ENCODE data around the gene ERI2. TPM values are rescaled to one million over a fixed set of nuclear protein-coding genes. Genes with fewer than 3 reads are reported as not detected.
"Not testable (repeated sequence)": the region's sequence is repeated elsewhere in the genome, so short reads cannot be mapped to it uniquely, and the experiment has no call there.

The ERI2 gene
- total and polyA plus RNA-seq, 12 donors: 9.2 to 45.1 (median 21.7) TPM

DNA sequence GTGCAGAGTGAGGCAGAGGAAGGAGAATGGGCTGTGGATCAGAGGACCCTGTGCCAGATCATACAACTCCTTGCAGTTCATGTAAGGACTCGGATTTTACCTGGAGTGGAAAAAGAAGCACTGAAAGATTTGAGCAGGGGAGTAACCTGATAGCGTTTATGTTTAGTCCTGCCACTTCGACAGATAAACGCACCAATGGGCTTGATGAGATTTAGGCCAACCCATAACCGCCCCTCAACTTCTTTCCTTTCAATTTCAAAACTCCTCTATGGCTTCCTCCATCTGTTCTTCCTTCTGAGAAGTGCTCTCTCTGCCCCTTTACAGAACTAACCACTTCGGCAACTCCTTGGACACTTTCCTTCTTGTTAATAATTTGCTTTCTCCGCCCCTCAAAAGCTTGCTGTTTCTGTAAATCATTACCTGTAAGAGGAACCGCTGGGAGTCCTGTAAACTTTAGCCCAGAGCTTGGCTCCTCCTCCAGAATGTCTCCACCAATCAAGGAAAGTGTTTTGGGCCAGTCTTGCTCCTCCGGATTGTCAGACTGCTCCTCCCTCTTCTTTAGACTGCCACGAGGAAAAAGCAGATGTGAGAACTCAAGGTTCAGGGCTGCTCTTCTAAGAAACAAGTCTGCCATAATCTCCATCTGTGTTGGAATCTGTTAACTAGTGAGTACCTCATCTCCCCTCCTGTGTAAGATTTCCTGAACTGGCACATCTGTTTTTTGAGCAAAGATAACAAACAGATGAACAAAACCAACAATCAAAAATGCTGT lies 42.6 kb downstream of the ERI2 start, which contains the start of gene ACSM3:
Gene ACSM3, plus strand, starts transcription at position 554 of the 772 bp plus-strand sequence. CDS start 6,021 bp downstream, outside the sequence.
- Histone ChIP-seq H3K9me3 (replicated peaks in 1 of 3) (no peaks in the 10 kb centered on the region), H3K27ac (peak within 1 kb of the TSS in 4 of 5 donors; percentile 12 to 64 (median 47)), H3K4me1 (replicated peaks in 1 of 2) (no peaks in the 10 kb centered on the region), H3K27me3 (no peaks in the 10 kb centered on the region), H3K4me3 (peak within 1 kb of the TSS in 3 of 4 donors; percentile 13 to 49 (median 37)), H3K36me3 (replicated peaks in 1 of 2) (no peaks in the 10 kb centered on the region)
- DNase-seq: peak; percentile 48 to 72 (median 63)
- TF ChIP-seq, protein P1, sequence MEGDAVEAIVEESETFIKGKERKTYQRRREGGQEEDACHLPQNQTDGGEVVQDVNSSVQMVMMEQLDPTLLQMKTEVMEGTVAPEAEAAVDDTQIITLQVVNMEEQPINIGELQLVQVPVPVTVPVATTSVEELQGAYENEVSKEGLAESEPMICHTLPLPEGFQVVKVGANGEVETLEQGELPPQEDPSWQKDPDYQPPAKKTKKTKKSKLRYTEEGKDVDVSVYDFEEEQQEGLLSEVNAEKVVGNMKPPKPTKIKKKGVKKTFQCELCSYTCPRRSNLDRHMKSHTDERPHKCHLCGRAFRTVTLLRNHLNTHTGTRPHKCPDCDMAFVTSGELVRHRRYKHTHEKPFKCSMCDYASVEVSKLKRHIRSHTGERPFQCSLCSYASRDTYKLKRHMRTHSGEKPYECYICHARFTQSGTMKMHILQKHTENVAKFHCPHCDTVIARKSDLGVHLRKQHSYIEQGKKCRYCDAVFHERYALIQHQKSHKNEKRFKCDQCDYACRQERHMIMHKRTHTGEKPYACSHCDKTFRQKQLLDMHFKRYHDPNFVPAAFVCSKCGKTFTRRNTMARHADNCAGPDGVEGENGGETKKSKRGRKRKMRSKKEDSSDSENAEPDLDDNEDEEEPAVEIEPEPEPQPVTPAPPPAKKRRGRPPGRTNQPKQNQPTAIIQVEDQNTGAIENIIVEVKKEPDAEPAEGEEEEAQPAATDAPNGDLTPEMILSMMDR (IDR thresholded peaks at IDR 0.05): no peak
- TF ChIP-seq POLR2A (IDR thresholded peaks at IDR 0.05): no peak
- intact Hi-C loops (cut with DNase I): no loop called here
- WGBS, 4 donors: 10 to 26% (median 16%) methylated on average over 10 of the region's 10 CpGs

DNA sequence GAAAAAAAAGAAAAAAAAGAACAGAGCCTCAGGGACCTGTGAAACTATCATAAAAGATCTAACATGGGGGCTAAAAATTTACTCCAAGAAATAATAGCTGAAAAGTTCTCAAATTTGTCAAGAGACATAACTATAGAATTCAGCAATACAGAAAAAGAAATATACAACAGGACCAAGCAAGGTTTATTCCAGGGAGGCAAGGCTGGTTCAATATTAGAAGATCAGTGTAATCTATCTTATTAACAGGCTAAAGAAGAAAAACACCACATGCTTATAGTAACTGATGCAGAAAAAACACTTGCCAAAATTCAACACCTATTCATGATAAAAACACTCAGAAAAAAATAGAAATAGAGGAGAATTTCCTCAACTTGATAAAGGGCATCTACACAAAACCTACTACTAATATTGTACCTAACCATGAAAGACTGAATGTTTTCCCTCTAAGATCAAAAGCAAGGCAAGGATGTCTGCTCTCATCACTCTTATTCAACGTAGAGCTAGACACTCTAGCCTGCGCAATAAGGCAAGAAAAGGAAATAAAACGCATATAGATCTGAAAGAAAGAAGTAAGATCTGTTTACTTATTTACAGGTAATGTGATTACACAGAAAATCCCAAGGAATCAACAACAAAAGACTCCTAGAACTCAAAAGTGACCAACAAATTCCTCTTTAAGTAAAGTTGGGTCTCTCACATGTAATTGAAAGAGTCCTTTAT lies 43.7 kb downstream of the ERI2 start:
- WGBS, 4 donors: 92 to 94% (median 93%) methylated on average over 3 of the region's 3 CpGs
- Histone ChIP-seq H3K4me3 (no peak overlapping the region), H3K4me1 (replicated peaks in 1 of 2) (no peaks in the 10 kb centered on the region), H3K9me3 (replicated peaks in 1 of 3) (no peaks in the 10 kb centered on the region), H3K27ac (no peak overlapping the region), H3K36me3 (replicated peaks in 1 of 2) (no peaks in the 10 kb centered on the region), H3K27me3 (no peaks in the 10 kb centered on the region)
- intact Hi-C loops (cut with DNase I): no loop called here
- DNase-seq: no peak
- no peak for TF ChIP-seq POLR2A (IDR thresholded peaks at IDR 0.05)
- TF ChIP-seq, protein P1 (IDR thresholded peaks at IDR 0.05): no peak

DNA sequence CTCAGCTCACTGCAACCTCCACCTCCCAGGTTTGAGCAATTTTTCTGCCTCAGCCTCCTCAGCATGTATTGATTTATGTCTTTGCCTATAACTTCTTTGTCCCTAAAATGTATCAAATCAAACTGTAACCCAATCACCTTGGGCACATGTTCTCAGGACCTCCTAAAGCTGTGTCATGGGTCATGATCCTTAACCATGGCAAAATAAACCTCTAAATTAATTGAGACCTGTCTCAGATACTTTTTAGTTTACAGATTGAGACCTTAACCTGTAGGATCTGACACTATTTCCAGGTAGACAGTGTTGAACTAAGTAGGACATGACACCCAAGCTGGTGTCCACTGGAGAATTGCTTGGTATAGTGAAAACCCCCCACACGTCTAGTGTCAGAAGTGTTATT lies 45.1 kb downstream of the ERI2 start:
- intact Hi-C loops (cut with DNase I): no loop called here
- WGBS, 4 donors: 67 to 88% (median 81%) methylated on average over 1 of the region's 1 CpG
- no peak for DNase-seq
- Histone ChIP-seq H3K27ac (no peak overlapping the region), H3K4me1 (replicated peaks in 1 of 2) (no peaks in the 10 kb centered on the region), H3K4me3 (no peak overlapping the region), H3K36me3 (replicated peaks in 1 of 2) (no peaks in the 10 kb centered on the region), H3K9me3 (replicated peaks in 1 of 3) (no peaks in the 10 kb centered on the region), H3K27me3 (no peaks in the 10 kb centered on the region)
- TF ChIP-seq, protein P1 (IDR thresholded peaks at IDR 0.05): no peak
- no peak for TF ChIP-seq POLR2A (IDR thresholded peaks at IDR 0.05)

DNA sequence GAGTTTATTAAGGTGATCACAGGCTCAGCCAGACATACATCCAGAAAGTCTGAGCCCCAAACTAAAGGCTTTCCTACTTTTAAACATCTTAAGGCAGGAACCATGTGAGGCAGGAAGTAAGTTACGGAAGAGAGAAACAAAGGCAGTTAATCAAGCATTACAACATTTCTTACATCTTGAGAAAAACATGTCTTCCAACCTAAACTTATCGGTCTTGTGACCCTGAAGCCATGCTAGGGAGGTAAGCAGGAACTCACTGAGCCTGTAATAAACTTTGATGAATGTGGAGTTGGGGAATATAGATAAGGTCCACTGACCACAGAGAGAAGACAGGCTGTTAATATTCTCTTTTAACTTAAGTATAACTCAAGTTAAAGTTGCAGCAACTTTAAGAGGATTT lies 45.9 kb downstream of the ERI2 start:
- Histone ChIP-seq H3K27me3 (no peaks in the 10 kb centered on the region), H3K9me3 (replicated peaks in 1 of 3) (no peaks in the 10 kb centered on the region), H3K36me3 (replicated peaks in 1 of 2) (no peaks in the 10 kb centered on the region), H3K4me1 (replicated peaks in 1 of 2) (no peaks in the 10 kb centered on the region), H3K27ac (no peak overlapping the region), H3K4me3 (no peak overlapping the region)
- 62 to 75% (median 68%) methylated on average over 2 of the region's 2 CpGs for WGBS, 4 donors
- DNase-seq: no peak
- intact Hi-C loops (cut with DNase I): no loop called here
- TF ChIP-seq POLR2A (IDR thresholded peaks at IDR 0.05): no peak
- TF ChIP-seq, protein P1 (IDR thresholded peaks at IDR 0.05): no peak

DNA sequence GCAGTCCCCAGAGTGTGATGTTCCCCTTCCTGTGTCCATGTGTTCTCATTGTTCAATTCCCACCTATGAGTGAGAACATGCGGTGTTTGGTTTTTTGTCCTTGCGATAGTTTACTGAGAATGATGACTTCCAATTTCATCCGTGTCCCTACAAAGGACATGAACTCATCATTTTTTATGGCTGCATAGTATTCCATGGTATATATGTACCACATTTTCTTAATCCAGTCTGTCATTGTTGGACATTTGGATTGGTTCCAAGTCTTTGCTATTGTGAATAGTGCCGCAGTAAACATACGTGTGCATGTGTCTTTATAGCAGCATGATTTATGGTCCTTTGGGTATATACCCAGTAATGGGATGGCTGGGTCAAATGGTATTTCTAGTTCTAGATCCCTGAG lies 50.5 kb downstream of the ERI2 start:
- H3K9me3 ChIP-seq (replicated peaks in 1 of 3); H3K27ac ChIP-seq; DNase-seq; H3K36me3 ChIP-seq (replicated peaks in 1 of 2); H3K4me1 ChIP-seq (replicated peaks in 1 of 2); H3K27me3 ChIP-seq; intact Hi-C loops (cut with DNase I); H3K4me3 ChIP-seq: not testable (repeated sequence)
- 76 to 82% (median 78%) methylated on average over 3 of the region's 5 CpGs; no CpG with 5 or more reads in 1 of the 4 donors for WGBS, 4 donors
